ENCODE data around the gene CDC73.

GRCh38 chr1:193176788-193177187 is 55.0 kb downstream of the CDC73 start:
- TF ChIP-seq CTCF (IDR thresholded peaks at IDR 0.05; ENCODE audit: extremely low read depth in 1 of 2, insufficient read depth in 1 of 2, low read depth in 1 of 2, low read length in 2 of 2): no peak
- no peak for TF ChIP-seq EZH2 (IDR thresholded peaks at IDR 0.05; ENCODE audit: borderline replicate concordance, low read depth, low read length, severe bottlenecking)
- no peak for TF ChIP-seq POLR2AphosphoS5 (IDR thresholded peaks at IDR 0.05; ENCODE audit: insufficient read depth, low read depth, low read length)
- TF ChIP-seq POLR2A (IDR thresholded peaks at IDR 0.05; ENCODE audit: low read depth, low read length): no peak
- no peak for TF ChIP-seq GATA2 (IDR thresholded peaks at IDR 0.05; ENCODE audit: insufficient read depth, insufficient read length, low read depth, low read length)
